NCI-H2196 (cell line): ENCODE data around the gene UQCRHL.
"Not testable (repeated sequence)": the region's sequence is repeated elsewhere in the genome, so short reads cannot be mapped to it uniquely, and the experiment has no call there.

Experiments
- DNase-seq: peaks from one replicate; lab custom pipeline; 2025; ENCODE audit not compliant: unreplicated experiment; lab: John Stamatoyannopoulos, UW

The UQCRHL gene

DNA sequence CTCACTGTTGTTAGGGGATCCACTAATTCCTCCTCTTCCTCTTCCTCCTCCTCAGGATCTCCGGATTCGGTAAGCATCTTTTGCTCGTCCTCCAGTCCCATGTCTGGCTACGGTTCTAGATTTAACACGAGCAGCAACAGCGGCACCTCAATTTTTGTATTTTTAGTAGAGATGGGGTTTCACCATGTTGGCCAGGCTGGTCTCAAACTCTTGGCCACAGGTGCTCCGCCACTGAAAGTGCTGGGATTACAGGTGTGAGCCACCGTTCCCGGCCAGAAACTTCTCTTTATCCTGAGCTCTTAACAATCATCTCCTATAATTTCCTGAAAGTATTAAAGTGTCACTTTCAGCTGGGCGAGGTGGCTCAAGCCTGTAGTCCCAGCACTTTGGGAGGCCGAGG is at the start of gene UQCRHL:
TSS of gene UQCRHL (minus strand) at position 101 of the 400 bp plus-strand sequence. CDS start at position 101, 0 bp downstream.
- not testable (repeated sequence) for DNase-seq

DNA sequence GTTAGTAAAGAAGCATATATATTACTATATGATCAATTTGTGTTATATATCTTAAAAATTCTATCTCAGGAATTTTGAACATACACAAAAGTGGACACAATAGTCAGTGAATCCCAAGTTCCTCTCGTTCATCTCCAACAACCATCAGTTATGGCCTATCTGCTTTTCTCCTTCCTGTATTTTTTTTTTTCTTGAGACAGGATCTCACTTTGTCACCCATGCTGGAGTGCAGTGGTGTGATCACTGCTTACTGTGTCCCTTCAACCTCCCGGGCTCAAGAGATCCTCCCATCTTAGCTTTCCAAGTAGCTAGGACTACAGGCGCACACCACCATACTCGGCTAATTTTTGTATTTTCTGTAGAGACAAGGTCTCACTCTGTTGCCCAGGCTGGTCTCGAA is 49.4 kb upstream of the UQCRHL start:
- DNase-seq = no peak

DNA sequence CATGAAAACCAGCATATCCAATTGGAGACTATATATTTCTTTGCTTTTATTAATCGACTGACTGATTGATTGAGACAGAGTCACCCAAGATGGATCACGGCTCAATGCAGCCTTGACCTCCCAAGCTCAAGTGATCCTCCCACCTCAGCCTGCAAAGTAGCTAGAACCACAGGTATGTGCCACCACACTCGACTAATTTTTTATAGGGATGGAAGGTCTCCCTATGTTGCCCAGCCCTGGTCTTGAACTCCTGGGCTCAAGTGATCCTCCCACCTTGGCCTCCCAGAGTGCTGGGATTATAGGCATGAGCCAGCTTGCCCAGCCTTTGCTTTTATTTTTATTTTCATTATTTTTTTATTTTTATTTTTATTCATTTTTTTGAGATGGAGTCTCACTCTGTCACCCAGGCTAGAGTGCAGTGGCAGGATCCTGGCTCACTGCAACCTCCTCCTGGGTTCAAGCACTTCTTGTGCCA is 45.4 kb upstream of the UQCRHL start:
- no peak for DNase-seq

DNA sequence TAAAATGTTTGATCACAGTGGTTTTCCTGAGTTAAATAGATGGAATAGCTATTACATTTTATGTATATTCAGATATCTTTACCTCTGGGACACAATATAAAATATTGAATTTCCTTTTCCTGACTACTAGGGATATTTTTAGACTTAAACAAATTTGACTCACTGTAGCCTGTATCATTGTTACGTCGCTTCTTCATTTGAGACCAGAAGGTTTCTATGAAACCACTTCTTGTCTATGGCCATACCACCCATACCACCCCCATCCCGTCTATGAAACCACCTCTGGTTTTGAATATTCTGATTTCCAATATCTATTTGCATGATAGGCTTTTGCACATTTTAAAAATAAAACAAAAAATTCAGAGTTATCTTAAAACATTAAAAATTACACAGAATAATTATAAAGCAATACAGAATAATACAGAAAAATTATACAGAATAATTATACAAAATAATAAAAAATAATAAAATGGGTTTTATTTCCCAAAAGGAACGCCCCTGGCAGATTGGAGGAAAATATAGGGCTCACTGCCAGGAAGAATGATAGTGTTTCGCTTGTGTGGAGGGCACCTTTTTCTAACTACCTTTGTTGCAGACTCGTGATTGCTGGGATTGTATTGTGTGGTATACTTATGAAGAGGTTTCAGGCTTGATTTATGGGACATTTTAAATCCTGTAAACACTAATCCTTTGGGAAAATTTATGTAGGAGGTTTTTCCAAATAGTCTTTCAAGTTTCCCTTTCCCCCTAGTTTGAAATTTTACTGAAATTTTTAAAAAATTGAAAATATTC is 44.8 kb upstream of the UQCRHL start:
- no peak for DNase-seq

DNA sequence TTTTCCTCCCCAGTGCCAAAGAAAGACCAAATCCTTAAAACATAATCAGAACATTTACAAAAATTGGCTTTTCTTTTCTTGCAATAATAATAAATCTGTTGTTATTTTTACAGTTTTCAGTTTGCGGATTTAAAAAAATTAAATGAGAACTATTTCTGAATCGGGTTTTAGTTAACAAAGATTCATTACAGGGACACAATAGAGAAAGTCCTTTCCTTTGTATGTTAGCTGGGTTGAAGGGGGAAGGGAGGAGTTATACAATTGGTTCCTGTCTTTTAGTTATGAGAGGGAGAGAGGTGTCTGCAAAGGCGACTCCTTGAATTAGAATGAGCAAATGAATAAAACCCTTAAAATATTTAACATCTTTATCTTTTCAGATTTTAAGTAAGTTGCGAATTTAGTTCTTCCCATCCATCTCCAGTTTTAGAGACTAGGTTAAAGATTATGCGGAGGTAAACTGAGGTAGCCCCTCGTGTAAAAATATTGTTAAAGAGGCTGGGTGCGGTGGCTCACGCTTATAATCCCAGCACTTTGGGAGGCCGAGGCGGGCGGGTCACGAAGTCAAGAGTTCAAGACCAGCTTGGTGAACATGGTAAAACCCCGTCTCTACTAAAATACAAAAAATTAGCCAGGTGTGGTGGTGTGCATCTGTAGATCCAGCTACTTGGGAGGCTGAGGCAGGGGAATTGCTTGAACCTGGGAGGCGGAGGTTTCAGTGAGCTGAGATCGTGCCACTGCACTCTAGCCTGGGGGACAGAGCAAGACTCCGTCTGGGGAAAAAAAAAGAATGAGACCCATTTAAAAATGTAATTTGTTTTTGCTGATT is 44.0 kb upstream of the UQCRHL start:
- DNase-seq = no peak

DNA sequence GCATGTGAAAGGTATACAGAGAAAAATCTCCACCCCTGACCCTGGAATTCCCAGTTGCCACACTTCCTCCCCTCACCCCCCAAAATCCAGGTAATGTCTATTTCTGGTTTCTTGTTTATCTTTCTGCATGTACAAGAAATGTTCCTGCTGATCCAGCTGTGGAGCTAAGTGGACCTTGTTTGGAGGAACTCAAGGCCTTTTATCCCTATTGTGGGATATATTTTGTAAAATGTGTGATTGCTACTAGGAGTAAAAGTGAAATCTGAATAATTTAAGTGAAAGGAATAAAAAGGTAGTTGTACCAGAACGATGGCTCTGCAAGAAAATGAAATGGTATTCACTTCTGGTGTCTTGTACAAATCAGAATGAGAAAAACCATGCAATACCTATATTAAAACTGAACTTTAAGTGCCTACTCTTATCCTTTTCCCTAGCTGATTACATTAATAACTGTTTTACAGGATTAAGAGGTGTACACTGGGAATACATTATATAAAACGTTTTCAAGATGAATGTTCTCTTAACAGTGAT is 43.1 kb upstream of the UQCRHL start:
- DNase-seq = no peak

DNA sequence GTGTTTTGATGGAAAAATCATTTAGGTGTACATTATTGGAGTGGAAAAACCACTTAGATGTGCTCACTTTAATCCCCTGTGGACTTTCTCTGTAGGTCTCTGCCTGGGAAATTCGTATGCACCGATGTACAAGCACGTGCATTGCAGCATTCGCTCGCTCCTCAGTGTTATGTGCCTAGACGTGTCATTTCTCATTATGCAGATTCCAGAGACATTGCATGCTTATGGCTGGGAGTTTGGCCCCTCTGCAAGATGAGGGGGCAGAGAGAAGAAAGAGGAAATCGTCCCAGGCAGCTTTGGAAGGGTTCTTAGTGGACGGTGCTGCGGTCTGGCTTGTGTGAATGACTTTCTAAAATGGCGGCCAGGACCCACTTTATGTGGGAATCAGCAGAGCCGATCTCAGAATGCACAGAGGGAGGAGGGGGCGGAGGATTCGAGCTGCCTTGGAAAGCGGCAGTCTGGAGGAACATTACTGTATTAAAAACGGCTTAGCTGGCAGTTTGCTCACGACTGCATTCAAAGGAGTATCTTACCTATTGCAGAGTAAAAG is 42.4 kb upstream of the UQCRHL start:
- peak; percentile 78 for DNase-seq

DNA sequence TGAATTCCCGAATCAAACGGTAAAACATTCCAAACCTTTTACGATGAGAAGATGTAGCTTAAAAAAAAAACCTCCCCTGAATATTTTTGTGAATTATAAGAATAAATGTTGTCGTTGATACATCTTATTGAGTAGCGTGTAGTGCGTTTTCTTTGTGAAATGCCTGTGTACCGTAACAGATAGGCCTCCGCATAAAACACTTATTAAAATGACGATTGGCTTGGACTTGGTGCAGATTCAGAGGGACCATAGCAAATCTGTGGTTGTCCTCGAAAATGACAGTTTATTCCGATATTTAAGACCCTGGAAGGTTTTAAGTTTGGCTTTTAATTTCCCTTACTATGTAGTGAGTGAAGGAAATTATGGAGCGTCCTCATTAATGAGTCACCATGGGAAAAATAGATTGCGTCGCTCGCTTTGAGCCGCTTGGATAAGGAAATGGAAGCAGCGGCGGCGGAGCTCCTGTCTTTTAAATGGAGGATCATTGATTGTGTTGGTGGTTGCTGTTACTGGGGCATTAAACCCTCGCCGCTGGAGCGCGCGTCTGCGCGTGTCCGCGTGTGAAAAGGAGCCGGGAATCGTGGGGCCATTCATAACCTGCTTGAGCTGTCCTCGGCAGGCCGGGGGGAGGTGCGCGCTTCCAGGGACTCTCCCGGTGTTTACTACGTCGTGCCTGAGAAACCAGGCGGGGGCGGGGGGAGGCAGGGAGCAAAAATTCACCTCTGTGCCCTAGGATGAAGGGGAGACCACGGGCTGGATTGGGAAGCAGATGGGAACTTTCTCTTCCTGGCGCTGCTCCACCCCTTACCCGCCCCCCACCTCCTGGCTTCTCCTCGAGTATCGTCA is 41.7 kb upstream of the UQCRHL start:
- DNase-seq = peak; percentile 83

DNA sequence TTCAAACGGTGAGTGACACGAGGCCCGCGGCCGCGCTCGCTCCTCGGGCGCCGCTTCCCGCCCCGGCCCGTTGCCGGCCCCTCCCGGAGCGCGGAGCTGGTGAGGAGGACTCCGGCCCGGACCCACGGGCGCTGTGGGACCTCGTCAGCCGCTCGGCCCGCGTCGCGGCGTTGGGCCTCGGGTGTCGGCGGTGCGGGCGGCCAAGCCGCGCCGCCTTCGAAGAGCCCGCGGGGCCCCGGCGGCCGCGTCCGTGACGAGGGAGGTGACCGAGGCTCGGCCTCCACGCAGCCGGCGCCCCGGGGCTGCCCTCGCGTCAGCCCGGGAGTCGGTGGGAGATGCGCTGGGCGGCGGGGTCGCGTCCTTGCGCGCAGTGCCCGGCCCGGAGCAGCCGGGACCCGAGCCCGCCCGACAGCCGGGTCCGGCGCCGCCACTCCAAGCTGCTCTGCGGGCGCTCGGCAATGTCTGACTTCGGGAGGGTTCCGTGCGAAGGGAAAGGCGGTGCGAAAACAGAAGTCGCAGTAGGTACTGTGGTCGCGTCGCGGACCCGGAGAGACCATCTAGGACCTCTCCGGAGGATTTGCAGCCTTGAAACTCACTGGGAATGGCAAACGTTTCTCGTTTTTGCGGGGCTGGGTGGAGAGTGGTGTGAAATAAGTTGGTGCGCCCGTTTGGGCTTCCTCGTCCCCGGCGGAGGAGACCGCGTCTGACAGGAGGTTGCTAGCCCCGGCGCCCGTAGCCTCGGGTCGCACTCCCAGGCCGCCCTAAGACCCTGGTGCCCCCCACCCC is 40.9 kb upstream of the UQCRHL start:
- no peak for DNase-seq

DNA sequence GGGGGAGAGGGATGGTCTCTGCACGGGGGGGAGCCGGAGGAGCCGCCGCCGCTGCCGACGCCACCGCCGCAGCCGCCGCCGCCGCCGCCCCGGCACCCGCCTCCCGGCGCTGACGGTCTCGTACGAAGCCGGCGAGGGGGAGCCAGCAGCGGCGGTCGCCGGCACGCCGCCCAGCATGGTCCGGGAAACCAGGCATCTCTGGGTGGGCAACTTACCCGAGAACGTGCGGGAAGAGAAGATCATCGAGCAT is 40.4 kb upstream of the UQCRHL start:
- no peak for DNase-seq

DNA sequence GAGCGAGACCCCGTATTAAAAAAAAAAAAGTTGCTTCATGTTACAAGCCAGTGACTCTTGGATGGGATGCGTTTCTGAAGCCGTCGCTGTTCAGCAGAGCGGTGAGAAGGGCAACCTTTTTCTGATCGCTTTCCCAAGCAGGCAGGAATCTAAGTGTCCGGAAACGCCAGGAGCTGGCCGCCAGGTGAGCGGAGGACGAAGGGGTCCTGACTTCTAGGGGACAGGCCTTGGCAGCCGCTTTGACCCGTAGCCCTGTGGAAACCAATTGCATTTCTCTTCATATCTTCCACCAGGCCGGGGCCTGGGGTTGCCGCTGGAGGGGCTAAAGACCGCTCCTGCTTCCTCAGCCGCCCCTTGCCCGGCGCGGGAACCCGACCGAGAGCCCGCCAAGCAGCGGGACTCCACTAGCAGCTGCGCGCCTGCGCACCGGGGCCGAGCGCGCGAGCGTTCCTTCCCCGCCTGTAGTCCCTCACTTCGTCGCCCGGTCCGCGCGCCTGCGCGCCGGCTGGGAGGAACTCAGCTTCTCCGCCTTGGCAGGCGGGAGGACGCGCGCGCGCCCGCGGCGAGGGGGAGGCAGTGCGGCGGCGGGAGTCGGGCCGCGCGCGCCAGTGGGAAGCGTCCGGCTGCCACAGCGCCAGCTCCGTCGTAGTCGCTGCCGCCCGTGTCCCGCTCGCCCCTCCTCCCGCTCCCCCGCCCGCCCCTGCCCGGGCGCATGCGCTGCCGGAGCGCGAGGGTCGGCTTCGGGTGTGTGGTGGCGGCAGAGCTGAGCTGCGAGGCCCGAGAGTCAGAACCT is 39.8 kb upstream of the UQCRHL start, which contains the start of gene SPEN:
TSS of gene SPEN (plus strand) at position 608 of the 793 bp plus-strand sequence. CDS start 361 bp downstream, outside the sequence.
- DNase-seq = peak; percentile 100

DNA sequence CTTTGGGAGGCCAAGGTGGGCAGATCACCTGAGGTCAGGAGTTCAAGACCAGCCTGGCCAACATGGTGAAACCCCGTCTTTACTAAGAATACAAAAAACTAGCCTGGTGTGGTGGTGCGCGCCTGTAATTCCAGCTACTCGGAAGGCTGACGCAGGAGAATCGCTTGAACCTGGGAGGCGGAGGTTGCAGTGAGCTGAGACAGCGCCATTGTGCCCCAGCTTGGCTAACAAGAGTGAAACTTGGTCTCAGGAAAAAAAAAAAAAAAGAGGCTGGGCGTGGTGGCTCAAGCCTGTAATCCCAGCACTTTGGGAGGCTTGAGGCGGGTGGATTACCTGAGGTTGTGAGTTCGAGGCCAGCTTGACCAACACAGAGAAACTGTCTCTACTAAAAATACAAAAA is 38.6 kb upstream of the UQCRHL start:
- DNase-seq = not testable (repeated sequence)

DNA sequence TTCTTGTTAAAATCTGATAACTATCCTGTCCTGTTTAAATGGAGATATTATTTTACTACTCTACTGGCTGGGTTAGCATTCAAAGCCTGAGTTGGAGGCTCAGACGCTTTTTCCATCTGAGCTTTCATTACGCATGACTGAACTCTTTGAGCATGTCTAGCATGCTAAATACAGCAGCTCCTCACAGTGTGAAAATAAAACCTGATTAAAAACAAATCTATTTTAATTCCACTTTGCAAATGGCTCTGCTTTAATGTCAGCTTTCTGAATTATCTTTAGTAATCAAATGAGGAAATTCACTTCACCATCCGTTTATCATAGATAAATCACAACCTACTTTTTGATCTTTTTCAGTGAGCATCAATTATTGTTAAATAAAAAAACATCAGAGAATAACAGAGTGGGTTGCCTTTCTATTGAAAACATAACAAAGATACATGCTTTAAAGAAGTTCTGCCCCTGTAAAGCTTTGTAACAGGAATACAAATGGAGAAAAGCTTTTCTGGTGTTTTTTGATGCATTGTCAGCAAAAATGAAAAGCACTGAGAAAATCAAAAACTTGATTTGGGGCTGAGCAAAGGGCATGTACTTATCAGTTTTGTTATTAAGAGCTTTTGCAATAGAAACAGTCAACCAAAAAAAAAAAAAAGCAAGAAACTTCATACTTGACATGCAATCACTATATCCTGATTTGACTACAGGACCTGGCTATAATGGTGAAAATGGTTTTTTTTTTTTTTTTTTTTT is 36.5 kb upstream of the UQCRHL start:
- DNase-seq = no peak

DNA sequence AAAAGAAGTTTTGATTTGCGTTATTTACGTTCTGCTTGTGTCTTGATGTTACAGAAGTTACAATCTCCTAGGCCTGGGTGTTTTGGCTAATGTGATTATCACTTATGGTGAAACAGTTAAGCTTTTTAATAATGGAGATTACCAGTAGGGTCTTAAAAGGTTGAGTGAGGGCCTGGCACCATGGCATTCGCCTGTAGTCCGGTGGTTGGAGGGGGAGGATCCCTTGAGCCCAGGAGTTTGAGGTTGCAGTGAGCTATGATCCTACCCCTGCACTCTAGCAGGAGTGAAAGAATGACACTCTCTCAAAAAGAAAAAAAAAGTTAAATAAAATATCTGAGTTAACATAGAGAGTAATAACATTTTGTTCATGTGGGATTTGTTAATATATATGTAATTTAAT is 31.3 kb upstream of the UQCRHL start:
- DNase-seq = no peak

DNA sequence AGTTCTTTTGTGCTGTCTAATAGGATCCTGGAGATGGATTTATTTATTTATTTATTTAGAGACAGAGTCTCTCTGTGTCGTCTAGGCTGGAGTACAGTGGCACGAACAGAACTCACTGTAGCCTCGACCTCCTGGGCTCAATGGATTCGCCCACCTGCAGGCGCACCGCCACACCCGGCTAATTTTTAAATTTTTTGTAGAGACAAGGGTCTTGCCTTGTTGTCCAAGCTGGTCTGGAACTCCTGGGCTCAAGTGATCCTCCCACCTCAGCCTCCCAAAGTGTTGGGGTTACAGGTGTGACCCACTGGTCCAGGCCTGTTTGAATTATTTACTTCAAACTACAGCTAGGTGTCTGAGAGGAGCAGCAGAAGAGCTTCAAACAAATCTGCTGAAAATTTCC is 30.5 kb upstream of the UQCRHL start:
- no peak for DNase-seq

DNA sequence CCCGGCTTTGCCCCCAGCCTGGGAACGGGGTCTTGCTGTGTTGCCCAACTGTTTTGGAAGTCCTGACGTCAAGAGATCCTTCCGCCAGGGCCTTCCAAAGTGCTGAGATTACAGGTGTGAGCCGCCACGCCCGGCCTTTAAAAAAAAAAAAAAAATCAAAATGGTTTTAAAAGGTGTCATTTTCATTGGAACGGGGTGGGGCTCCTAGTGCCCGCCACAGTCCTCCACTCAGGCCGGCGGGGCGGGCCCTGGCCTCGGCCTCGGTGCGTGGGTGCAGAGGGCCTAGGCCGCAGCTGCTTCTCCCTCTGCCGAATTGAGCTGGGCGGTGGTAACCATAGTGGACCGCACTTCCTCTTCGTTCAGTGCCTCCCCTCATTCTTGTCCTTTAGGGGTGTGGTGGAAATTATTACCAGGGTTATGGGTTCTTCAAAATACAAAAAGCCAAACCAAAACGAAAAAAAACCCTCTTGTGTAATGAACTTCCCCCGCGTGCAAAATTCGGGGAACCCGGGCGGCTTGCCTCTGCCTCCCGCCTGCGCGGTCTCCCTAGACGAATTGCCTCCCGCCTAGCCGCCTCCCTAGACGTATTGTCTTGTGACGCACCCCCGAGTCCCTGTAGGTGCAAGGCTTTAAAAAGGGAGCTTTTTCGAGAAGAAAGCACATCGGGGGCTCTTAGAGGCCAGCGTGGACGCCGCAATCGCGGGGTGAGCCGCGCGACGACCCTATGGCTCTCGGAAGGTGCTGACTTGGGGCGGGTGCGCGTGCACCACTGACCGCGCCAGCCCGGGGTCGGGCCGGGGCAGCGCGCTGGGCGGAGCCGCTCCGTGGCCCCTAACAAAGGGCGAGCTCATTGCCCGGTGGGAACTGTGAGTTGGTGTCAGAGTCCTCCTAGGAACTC is 29.6 kb upstream of the UQCRHL start:
- no peak for DNase-seq

DNA sequence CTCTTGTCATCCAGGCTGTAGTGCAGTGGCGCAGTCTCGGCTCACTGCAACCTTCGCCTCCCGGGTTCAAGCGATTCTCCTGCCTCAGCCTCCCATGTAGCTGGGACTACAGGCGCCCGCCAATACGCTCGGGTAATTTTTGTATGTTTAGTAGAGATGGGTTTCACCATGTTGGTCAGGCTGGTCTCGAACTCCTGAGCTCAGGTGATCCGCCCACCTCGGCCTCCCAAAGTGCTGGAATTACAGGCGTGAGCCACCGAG is 29.0 kb upstream of the UQCRHL start:
- DNase-seq = not testable (repeated sequence)
